Measurements from ENCODE around the gene ARPIN. TPM values are rescaled to one million over a fixed set of nuclear protein-coding genes. Genes with fewer than 3 reads are reported as not detected.

Gene ARPIN
- total and polyA plus RNA-seq, 10 of the 15 experiments (the other 5 are each of a cell fraction or from before 2014, with no cell fraction given): 0.02 to 0.04 TPM; not detected in 8

DNA sequence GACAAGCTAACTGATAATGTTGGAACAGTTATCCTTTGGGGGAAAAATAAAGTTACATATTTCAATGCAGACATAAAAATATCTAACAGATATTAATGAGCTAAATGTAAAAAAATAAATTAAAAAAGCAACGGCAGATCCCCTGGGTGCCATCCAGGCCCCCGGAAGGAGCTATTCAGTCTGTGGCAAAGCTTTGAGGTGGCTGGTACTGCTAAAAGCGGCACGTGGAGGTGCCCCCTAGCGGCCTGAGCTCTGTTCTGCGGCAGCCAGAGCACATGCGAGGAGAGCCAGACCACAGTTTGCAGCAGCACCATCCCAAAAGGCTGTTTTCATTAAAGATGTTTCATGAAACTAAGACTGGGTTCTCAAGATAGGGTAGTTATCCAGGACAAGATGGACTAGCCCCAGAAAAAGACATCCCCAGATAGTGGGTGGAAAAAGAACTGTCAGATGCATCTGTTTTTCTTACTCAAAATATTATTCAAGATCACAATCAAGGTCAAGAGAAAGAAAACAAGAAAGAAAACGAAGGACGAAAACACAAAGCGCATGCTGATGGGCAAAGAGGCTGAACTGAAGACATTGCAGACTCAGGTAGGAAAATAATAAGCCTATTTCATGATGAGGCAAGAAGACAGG is 37.7 kb downstream of the ARPIN start:
- ChIA-PET CTCF (interaction anchor here (0.7 to 9.0 kb wide), 57 partner anchors 8 to 418 kb away, joined by 3 to 380 read pairs (median 5); partner anchors contain the start of genes AP3S2, MESP1 and MESP2), RAD21 (ENCODE audit: unreplicated experiment) (interaction anchor here (0.6 to 2.6 kb wide), 35 partner anchors 8 to 412 kb away, joined by 3 to 179 read pairs (median 4); no protein-coding TSS in a partner anchor), POLR2A (interaction anchor here (0.7 to 1.7 kb wide), 3 partner anchors 18 to 114 kb away, joined by 3 to 7 read pairs (median 3); no protein-coding TSS in a partner anchor), SMC1A (ENCODE audit: uncharacterized antibody, unreplicated experiment) (interaction anchor here (0.7 to 5.2 kb wide), 38 partner anchors 8 to 238 kb away, joined by 3 to 132 read pairs (median 4); no protein-coding TSS in a partner anchor)
- in situ Hi-C loops (cut with MboI) (loop anchor here (5.0 kb wide), 1 partner anchor 118 kb away; no protein-coding TSS in a partner anchor), intact Hi-C loops (cut with micrococcal nuclease; ENCODE audit: unreplicated experiment) (loop anchor here (1.0 to 5.0 kb wide), 3 partner anchors 115 to 212 kb away; no protein-coding TSS in a partner anchor)
- H3K27me3 ChIP-seq (replicated peaks in 1 of 2; ENCODE audit: control insufficient read depth in 2 of 2, insufficient read depth in 2 of 2, low read length in 1 of 2): no peaks in the 10 kb centered on the region
- no peaks in the 10 kb centered on the region for H4K20me1 ChIP-seq (ENCODE audit: control insufficient read depth, insufficient read depth)
- DNase-seq (ENCODE audit: low read depth, low spot score): no peak
- H3K4me1 ChIP-seq (ENCODE audit: control insufficient read depth, insufficient read depth, low read length): no peaks in the 10 kb centered on the region
- no peaks in the 10 kb centered on the region for H3K79me2 ChIP-seq (ENCODE audit: control insufficient read depth, insufficient read depth, low read length)
- TF ChIP-seq BHLHE40 (IDR thresholded peaks at IDR 0.05; ENCODE audit: borderline replicate concordance in 1 of 2, low read depth in 2 of 2, low read length in 1 of 2): peak; percentile 77 to 84
- TF ChIP-seq YY1 (IDR thresholded peaks at IDR 0.05; ENCODE audit: low read depth, low read length): peak; percentile 63; the same call in 1 of the 2 replicates
- no peak for TF ChIP-seq MYC (IDR thresholded peaks at IDR 0.05; ENCODE audit: insufficient read depth, insufficient read length, insufficient replicate concordance, low read length, severe bottlenecking)
- TF ChIP-seq RUNX3 (IDR thresholded peaks at IDR 0.05; ENCODE audit: low read length): peak; percentile 66
- peak; percentile 84 for TF ChIP-seq RAD21 (IDR thresholded peaks at IDR 0.05; ENCODE audit: insufficient read depth, low read depth, low read length)
- TF ChIP-seq SMC3 (IDR thresholded peaks at IDR 0.05; ENCODE audit: borderline replicate concordance, low read length): peak; percentile 92
- TF ChIP-seq, protein P1, sequence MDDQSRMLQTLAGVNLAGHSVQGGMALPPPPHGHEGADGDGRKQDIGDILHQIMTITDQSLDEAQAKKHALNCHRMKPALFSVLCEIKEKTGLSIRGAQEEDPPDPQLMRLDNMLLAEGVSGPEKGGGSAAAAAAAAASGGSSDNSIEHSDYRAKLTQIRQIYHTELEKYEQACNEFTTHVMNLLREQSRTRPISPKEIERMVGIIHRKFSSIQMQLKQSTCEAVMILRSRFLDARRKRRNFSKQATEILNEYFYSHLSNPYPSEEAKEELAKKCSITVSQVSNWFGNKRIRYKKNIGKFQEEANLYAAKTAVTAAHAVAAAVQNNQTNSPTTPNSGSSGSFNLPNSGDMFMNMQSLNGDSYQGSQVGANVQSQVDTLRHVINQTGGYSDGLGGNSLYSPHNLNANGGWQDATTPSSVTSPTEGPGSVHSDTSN (IDR thresholded peaks at IDR 0.05; ENCODE audit: insufficient replicate concordance, low read depth, low read length): no peak
- TF ChIP-seq NFXL1 (IDR thresholded peaks at IDR 0.05; ENCODE audit: borderline replicate concordance): no peak
- TF ChIP-seq, protein P2, sequence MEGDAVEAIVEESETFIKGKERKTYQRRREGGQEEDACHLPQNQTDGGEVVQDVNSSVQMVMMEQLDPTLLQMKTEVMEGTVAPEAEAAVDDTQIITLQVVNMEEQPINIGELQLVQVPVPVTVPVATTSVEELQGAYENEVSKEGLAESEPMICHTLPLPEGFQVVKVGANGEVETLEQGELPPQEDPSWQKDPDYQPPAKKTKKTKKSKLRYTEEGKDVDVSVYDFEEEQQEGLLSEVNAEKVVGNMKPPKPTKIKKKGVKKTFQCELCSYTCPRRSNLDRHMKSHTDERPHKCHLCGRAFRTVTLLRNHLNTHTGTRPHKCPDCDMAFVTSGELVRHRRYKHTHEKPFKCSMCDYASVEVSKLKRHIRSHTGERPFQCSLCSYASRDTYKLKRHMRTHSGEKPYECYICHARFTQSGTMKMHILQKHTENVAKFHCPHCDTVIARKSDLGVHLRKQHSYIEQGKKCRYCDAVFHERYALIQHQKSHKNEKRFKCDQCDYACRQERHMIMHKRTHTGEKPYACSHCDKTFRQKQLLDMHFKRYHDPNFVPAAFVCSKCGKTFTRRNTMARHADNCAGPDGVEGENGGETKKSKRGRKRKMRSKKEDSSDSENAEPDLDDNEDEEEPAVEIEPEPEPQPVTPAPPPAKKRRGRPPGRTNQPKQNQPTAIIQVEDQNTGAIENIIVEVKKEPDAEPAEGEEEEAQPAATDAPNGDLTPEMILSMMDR (IDR thresholded peaks at IDR 0.05 in 2 of 3, conservative IDR thresholded peaks at IDR 0.05 in 1 of 3; ENCODE audit: control insufficient read depth in 2 of 3, extremely low read depth in 1 of 3, insufficient read depth in 1 of 3, low read depth in 3 of 3, low read length in 3 of 3): peak; percentile 92 to 98 (median 97)
- peak; percentile 100 for ATAC-seq
- FAIRE-seq: peak; percentile 95
- H3K36me3 ChIP-seq (ENCODE audit: control insufficient read depth in 2 of 2, insufficient read depth in 2 of 2, low read length in 1 of 2): peaks cover 0 to 7% of the 10 kb centered on the region in 2 experiments; a peak in 1 of 4 replicates
- no peak overlapping the region for H3K9ac ChIP-seq (ENCODE audit: control insufficient read depth, insufficient read depth, low read length)
- no TSS peak for BruUV-seq (replicated peaks)
- H3K9me3 ChIP-seq (replicated peaks; ENCODE audit: control insufficient read depth, insufficient read depth, low read length): no peaks in the 10 kb centered on the region
- 26% methylated on average over 10 of the region's 10 CpGs for WGBS (ENCODE audit: insufficient coverage, insufficient replicate concordance, low lambda C conversion rate, missing lambda C conversion rate)
- H3K4me3 ChIP-seq: no peak overlapping the region
- no peak overlapping the region for H3K27ac ChIP-seq (ENCODE audit: control insufficient read depth, insufficient read depth)
- H3K4me2 ChIP-seq (ENCODE audit: control insufficient read depth, insufficient read depth): no peak overlapping the region
- no peak overlapping the region for H2AFZ ChIP-seq (ENCODE audit: control insufficient read depth, low read depth, low read length)
